Keratinocyte (primary cell): Measurements from ENCODE around the gene CCN2. TPM values are rescaled to one million over a fixed set of nuclear protein-coding genes. Genes with fewer than 3 reads are reported as not detected.

Source experiments
- DNase-seq: peaks from one replicate; pipeline ENCODE4 v3.0.0-alpha.2; 2011; ENCODE audit warnings: low read depth, missing footprints, low spot score
- FAIRE-seq: peaks from 2 replicates; lab custom pipeline; 2011; peaks lifted over from hg19 to GRCh38; lab: Jason Lieb, UNC
- H2AFZ ChIP-seq: 2 replicates; pipeline ENCODE4 v1.6.0; 2012; ENCODE audit warnings: low read length, control low read depth, inconsistent platforms; ENCODE audit not compliant: control insufficient read depth
- H3K27ac ChIP-seq: 2 replicates; pipeline ENCODE4 v1.5.1; 2011; ENCODE audit warnings: low read length; ENCODE audit not compliant: control insufficient read depth, insufficient read depth
- H3K27me3 ChIP-seq: 3 replicates; pipeline ENCODE4 v1.6.0; 2011; ENCODE audit warnings: low read length; ENCODE audit not compliant: control insufficient read depth, insufficient read depth; ENCODE audit errors: extremely low read depth
- H3K36me3 ChIP-seq, 2 experiments: 2 replicates in 1 of 2; 3 replicates in 1 of 2; pipeline ENCODE4 v1.5.1; 2011; ENCODE audit warnings: low read length in 2 of 2, mild to moderate bottlenecking in 1 of 2; ENCODE audit not compliant: control insufficient read depth in 2 of 2, insufficient read depth in 2 of 2; ENCODE audit errors: extremely low read depth in 1 of 2
- H3K4me1 ChIP-seq: 3 replicates; pipeline ENCODE4 v1.5.1; 2011; ENCODE audit warnings: low read length; ENCODE audit not compliant: control insufficient read depth, insufficient read depth; ENCODE audit errors: extremely low read depth
- H3K4me2 ChIP-seq: 3 replicates; pipeline ENCODE4 v1.6.0; 2011; ENCODE audit warnings: low read depth, low read length; ENCODE audit not compliant: control insufficient read depth, insufficient read depth; ENCODE audit errors: extremely low read depth
- H3K4me3 ChIP-seq, 3 experiments: fragments of 200-600 bp in 1 of 3; sonication (generic) in 1 of 3; 2 replicates in 2 of 3; 3 replicates in 1 of 3; pipeline ENCODE4 v1.5.1; 2011 to 2016; ENCODE audit warnings: low read length in 3 of 3, mild to moderate bottlenecking in 3 of 3, control low read depth in 2 of 3, inconsistent platforms in 1 of 3, low read depth in 1 of 3, mixed read lengths in 1 of 3, mixed run types in 1 of 3, moderate library complexity in 1 of 3; ENCODE audit not compliant: control insufficient read depth in 2 of 3, insufficient read depth in 2 of 3; ENCODE audit errors: extremely low read depth in 1 of 3
- H3K79me2 ChIP-seq: 2 replicates; pipeline ENCODE4 v1.6.0; 2012; ENCODE audit warnings: low read length; ENCODE audit not compliant: control insufficient read depth, insufficient read depth
- H3K9ac ChIP-seq: 3 replicates; pipeline ENCODE4 v1.6.0; 2011; ENCODE audit warnings: low read length; ENCODE audit not compliant: control insufficient read depth, insufficient read depth; ENCODE audit errors: extremely low read depth
- H3K9me1 ChIP-seq: 3 replicates; pipeline ENCODE4 v1.6.0; 2011; ENCODE audit warnings: low read length; ENCODE audit not compliant: control insufficient read depth, insufficient read depth; ENCODE audit errors: extremely low read depth
- H3K9me3 ChIP-seq: 2 replicates; pipeline ENCODE4 v1.5.1; 2012; ENCODE audit warnings: low read depth, low read length; ENCODE audit not compliant: control insufficient read depth
- H4K20me1 ChIP-seq: 3 replicates; pipeline ENCODE4 v1.6.0; 2011; ENCODE audit warnings: low read length; ENCODE audit not compliant: control insufficient read depth, insufficient read depth; ENCODE audit errors: extremely low read depth
- EZH2 ChIP-seq: IDR thresholded peaks from one replicate; pipeline ENCODE4 v1.6.1; 2012; ENCODE audit warnings: inconsistent platforms, mild to moderate bottlenecking, low read length, moderate library complexity
- dilution Hi-C: fragments of 300-500 bp; cut with MboI; formaldehyde crosslinking; loops from one replicate; pipeline ENCODE4 v1.7.0; 2020; ENCODE audit warnings: low sequenced_read_pairs; ENCODE audit not compliant: extremely low pct_ligation_motif_present
- polyA plus RNA-seq, 5 experiments: library from polyadenylated mRNA; depleted of rRNA in 3 of 5; stranded (reverse) in 3 of 5; stranded (forward) in 1 of 5; unstranded in 1 of 5; fragments of >200 nt; gene quantifications; 1 replicate in 1 of 5; 2 replicates in 3 of 5; 3 replicates in 1 of 5; pipeline versions ENCODE4 v1.2.1 to v1.2.3, GENCODE V29; 2011 to 2012; ENCODE audit warnings: missing spikeins in 2 of 5, low read depth in 1 of 5, low replicate concordance in 1 of 5
- TF ChIP-seq, protein P1 (sequence below), 3 experiments: IDR thresholded peaks in 1 of 3; conservative IDR thresholded peaks in 1 of 3; optimal IDR thresholded peaks in 1 of 3; 2 replicates in 2 of 3; 3 replicates in 1 of 3; pipeline versions ENCODE3 to v1.5.1; 2011; ENCODE audit warnings: low read length in 3 of 3, mild to moderate bottlenecking in 3 of 3, moderate library complexity in 2 of 3, control low read depth in 1 of 3, inconsistent platforms in 1 of 3; ENCODE audit not compliant: insufficient read depth in 2 of 3; ENCODE audit errors: extremely low read depth in 1 of 3

Gene CCN2
- polyA plus RNA-seq, 1 donor (not counting 4 experiments of a cell fraction or from before 2014, with no cell fraction given) = 78.2 TPM

DNA sequence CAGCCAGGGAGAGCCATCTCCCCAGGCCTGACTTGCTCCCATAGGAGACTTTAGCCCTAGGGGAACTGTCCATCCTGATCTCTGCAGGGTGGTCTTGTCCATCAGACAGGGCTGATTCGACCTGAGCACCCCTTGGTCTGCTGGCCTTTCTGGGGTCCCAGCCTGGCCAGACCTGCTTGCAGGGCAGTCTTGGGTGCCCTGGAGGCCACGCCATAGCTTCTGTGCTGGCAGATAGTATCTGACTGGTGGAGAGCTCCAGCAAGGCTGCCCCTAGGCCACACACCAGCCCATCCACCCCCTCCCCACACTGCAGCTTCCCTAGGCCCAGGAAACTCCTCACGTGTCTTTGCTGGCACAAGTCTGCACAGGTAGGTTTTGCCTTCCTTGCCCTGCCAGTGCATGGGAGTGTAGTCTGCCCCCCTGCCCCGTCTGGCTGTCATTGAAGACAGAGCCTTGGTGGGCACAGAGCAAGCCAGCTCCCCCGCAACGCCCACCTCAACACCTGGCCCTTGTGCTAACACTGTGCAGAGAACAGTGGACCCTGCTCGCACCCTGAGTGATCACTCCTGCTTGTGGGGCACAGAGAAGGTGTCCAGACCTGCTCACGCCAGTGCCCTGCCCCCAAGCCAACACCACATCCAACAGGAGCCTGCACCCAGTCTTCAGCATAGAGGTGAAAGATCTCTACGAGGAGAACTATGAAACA is 32.4 kb downstream of the CCN2 start:
- peaks cover 3% of the 10 kb centered on the region for H3K4me1 ChIP-seq
- no peak overlapping the region for H3K27ac ChIP-seq
- no peaks in the 10 kb centered on the region for H3K79me2 ChIP-seq
- no peak overlapping the region for H2AFZ ChIP-seq
- no peaks in the 10 kb centered on the region for H3K27me3 ChIP-seq
- FAIRE-seq = no peak
- no peak overlapping the region for H3K4me2 ChIP-seq
- H3K9me3 ChIP-seq = peaks cover 4% of the 10 kb centered on the region
- H4K20me1 ChIP-seq = no peaks in the 10 kb centered on the region
- dilution Hi-C loops = no loop called here
- DNase-seq = no peak
- no peaks in the 10 kb centered on the region for H3K36me3 ChIP-seq
- TF ChIP-seq EZH2 = no peak
- TF ChIP-seq, protein P1, sequence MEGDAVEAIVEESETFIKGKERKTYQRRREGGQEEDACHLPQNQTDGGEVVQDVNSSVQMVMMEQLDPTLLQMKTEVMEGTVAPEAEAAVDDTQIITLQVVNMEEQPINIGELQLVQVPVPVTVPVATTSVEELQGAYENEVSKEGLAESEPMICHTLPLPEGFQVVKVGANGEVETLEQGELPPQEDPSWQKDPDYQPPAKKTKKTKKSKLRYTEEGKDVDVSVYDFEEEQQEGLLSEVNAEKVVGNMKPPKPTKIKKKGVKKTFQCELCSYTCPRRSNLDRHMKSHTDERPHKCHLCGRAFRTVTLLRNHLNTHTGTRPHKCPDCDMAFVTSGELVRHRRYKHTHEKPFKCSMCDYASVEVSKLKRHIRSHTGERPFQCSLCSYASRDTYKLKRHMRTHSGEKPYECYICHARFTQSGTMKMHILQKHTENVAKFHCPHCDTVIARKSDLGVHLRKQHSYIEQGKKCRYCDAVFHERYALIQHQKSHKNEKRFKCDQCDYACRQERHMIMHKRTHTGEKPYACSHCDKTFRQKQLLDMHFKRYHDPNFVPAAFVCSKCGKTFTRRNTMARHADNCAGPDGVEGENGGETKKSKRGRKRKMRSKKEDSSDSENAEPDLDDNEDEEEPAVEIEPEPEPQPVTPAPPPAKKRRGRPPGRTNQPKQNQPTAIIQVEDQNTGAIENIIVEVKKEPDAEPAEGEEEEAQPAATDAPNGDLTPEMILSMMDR (optimal IDR thresholded peaks at IDR 0.05 in 1 of 3, IDR thresholded peaks at IDR 0.05 in 1 of 3, conservative IDR thresholded peaks at IDR 0.05 in 1 of 3; ENCODE audit: extremely low read depth in 1 of 3, insufficient read depth in 2 of 3, low read length in 3 of 3) = no peak
- H3K9ac ChIP-seq = no peak overlapping the region
- no peaks in the 10 kb centered on the region for H3K9me1 ChIP-seq
- H3K4me3 ChIP-seq = no peak overlapping the region

DNA sequence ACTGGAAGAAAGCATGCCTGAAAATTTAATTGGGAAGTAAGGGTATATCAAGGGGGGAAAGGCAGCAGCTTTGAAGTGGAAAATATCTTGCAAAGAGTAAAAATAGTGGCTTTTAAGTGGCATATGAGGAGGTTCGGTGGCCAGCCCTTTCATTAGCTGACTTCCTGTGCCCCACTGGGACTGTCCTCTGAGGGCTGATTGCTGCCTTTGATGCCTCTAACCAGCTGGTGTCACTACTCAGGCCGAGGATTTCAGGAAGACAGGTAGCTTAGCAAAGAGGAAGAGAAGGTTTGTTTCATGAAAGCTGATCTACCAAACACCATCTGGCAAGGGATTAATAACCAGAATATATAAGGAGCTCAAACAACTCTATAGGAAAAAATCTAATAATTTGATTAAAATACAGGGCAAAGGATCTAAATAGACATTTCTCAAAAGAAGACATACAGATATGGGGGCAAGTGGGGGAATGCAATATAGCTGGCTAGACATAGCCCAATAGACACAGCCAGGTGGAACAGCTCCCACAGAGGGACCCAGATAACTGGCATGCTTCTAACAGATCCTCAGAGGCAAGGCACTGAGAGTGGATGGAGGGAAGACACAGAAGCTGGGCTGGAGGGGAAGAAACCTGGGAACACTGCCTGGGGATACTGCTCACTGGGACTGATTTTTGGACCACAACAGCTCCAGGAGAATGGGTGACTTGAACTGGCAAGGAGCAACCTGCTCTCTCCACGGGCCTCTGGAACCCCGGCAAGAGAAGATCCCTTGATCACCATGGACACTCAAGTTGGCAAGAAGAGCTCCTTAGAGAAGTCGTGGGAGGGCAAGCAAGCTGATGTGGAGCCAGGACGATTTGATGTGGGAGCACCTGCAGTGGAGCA is 33.2 kb downstream of the CCN2 start:
- DNase-seq = no peak
- Histone ChIP-seq H3K4me2 (no peak overlapping the region), H3K27me3 (peaks cover 3% of the 10 kb centered on the region), H3K4me3 (no peak overlapping the region), H2AFZ (no peak overlapping the region), H3K9me3 (no peaks in the 10 kb centered on the region), H3K4me1 (peaks cover 3% of the 10 kb centered on the region), H4K20me1 (no peaks in the 10 kb centered on the region), H3K79me2 (no peaks in the 10 kb centered on the region), H3K36me3 (no peaks in the 10 kb centered on the region), H3K27ac (no peak overlapping the region), H3K9ac (no peak overlapping the region), H3K9me1 (no peaks in the 10 kb centered on the region)
- TF ChIP-seq, protein P1 (optimal IDR thresholded peaks at IDR 0.05 in 1 of 3, IDR thresholded peaks at IDR 0.05 in 1 of 3, conservative IDR thresholded peaks at IDR 0.05 in 1 of 3; ENCODE audit: extremely low read depth in 1 of 3, insufficient read depth in 2 of 3, low read length in 3 of 3) = no peak
- TF ChIP-seq EZH2 = no peak
- dilution Hi-C loops = no loop called here
- no peak for FAIRE-seq
